ENCODE results near the gene SERPINA6. TPM values are rescaled to one million over a fixed set of nuclear protein-coding genes. Genes with fewer than 3 reads are reported as not detected.

Gene SERPINA6
- total RNA-seq, 2 donors from 2014 or later = not detected

DNA sequence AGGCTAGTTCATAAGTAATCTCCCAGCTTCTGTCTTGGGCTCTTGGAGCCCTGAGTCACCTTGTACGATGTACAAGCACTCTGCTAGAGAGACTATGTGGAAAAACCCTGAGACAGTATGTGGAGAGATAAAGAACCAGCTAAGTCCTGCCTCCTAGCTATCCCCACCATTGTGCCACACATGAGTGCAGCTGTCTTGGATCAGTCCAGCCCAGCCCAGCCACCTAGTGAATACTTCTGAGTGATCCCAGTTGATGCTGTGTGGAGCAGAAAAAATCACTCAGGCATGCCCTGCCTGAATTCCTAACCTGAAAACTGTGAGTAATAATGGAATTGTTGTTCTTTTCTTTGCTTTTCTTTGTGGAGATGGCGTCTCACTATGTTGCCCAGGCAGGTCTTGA, 5.1 kb upstream of the SERPINA6 start:
- Mint-ChIP-seq H3K27me3 (peaks cover 6 to 11% of the 10 kb centered on the region in 2 donors), H3K36me3 (no peaks in the 10 kb centered on the region), H3K9me3 (no peaks in the 10 kb centered on the region), H3K27ac (no peak overlapping the region), H3K4me1 (ENCODE audit: low read depth in 2 of 2) (no peaks in the 10 kb centered on the region), H3K4me3 (no peak overlapping the region)
- no peak for ATAC-seq
- no peak for DNase-seq (ENCODE audit: low spot score)

DNA sequence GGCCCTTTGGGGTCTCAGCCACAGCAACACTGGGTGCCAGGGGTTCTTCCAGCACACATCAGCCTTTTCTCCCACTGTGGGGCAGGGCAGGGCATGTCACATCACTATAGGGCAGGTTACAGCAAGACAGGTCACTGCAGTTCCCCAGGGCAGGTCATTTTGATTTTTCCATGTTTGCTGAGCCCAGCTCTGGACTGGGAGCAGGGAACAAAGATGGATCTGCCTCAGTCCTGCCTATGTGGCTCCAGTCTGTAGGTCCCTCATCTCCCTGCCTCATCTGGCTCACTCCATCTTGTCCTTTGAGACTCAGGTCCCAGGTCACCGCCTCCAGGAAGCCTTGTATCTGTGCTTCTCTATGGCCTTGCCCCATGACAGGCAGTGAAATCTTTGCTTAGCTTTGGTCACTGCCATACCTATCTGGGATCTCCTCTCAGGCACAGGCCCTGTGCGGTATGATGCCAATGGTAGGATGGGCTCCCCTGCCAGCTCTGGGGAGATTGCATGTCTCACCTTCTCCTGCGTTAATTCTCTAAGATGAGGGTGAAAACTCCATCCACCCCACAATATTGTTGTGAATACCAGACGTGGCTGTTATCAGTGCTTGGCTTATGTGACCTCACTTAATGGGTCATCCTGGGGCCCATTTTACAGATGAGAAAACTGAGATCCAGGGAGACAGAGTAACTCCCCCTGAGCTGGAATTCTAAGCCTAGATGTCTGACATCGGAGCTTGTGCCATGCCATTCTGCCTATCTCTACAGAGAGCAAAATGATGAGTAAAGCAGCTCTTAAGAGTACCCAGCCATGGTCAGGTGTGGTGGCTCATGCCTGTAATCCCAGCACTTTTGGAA, 1.5 kb downstream of the SERPINA6 start:
- Mint-ChIP-seq H3K27me3 (peaks cover 10 to 15% of the 10 kb centered on the region in 2 donors), H3K4me1 (ENCODE audit: low read depth in 2 of 2) (no peaks in the 10 kb centered on the region), H3K36me3 (no peaks in the 10 kb centered on the region), H3K9me3 (no peaks in the 10 kb centered on the region), H3K27ac (peak overlapping the region in 1 of 2 donors; percentile 61), H3K4me3 (no peak overlapping the region)
- peak; percentile 33 to 53 for ATAC-seq
- DNase-seq (ENCODE audit: low spot score) = no peak

DNA sequence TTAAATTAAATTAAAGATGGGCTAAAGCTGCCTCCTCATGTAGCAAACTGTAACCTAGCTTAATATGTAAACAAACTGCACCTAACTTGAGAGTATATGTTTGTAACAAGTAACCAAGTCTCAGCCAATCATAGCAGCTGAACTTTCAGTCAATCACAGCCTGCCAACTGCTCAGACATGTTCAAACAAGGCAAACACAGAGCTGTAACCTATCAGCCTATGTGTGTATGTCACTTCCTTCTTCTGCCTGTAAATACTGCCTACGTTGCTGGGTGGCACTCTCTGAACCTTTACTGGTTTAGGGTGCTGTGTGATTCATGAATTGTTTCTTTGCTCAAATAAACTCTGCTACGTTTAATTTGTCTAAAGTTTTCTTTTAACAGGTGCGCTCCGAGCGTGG, 2.9 kb downstream of the SERPINA6 start:
- DNase-seq (ENCODE audit: low spot score) (no peak), ATAC-seq (no peak)
- Mint-ChIP-seq H3K27ac (no peak overlapping the region), H3K4me3 (no peak overlapping the region), H3K9me3 (no peaks in the 10 kb centered on the region), H3K27me3 (peaks cover 10 to 15% of the 10 kb centered on the region in 2 donors), H3K36me3 (no peaks in the 10 kb centered on the region), H3K4me1 (ENCODE audit: low read depth in 2 of 2) (no peaks in the 10 kb centered on the region)

DNA sequence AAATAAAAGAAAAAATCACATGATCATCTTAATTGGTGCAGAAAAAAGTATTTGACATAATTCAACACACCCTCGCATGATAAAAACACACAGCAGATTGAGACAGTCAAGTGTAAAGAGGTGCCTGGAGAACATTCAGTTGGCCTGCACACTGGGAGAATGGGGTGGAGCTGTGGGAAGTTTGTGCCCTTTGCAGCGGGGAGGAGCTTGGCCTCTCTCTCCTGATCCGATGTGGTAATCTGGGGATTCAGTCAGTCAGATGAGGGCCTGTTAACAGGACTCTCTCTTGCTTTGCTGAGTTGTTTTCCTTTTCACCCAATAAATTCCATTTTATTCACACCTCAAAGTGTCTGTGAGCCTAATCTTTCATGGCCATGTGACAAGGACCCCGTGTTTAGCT, 5.9 kb downstream of the SERPINA6 start:
- Mint-ChIP-seq H3K36me3 (no peaks in the 10 kb centered on the region), H3K4me3 (no peak overlapping the region), H3K9me3 (no peaks in the 10 kb centered on the region), H3K27ac (no peak overlapping the region), H3K27me3 (peaks cover 15% of the 10 kb centered on the region in 2 donors), H3K4me1 (ENCODE audit: low read depth in 2 of 2) (no peaks in the 10 kb centered on the region)
- ATAC-seq = no peak
- no peak for DNase-seq (ENCODE audit: low spot score)

DNA sequence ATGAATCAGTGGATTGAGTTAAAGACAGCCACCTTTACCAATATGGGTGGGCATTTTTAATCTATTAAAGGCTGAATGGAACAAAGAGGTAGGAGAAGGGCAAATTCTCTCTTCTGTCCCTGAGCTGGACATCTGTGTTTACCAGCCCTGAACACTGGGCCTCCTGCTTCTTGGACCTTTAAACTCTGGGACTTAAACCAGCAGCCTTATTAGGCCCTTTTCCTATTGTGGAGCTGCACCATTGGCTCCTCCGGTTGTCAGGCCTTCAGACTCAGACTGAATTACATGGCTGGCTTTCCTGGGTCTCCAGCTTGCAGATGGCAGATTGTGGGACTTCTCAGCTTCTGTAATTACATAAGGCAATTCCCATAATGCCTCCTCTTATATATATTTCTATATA, 6.4 kb downstream of the SERPINA6 start:
- no peak for ATAC-seq
- H3K9me3 Mint-ChIP-seq = no peaks in the 10 kb centered on the region
- peaks cover 12% of the 10 kb centered on the region in 2 donors for H3K27me3 Mint-ChIP-seq
- no peaks in the 10 kb centered on the region for H3K36me3 Mint-ChIP-seq
- no peaks in the 10 kb centered on the region for H3K4me1 Mint-ChIP-seq (ENCODE audit: low read depth in 2 of 2)
- no peak overlapping the region for H3K27ac Mint-ChIP-seq
- no peak overlapping the region for H3K4me3 Mint-ChIP-seq
- DNase-seq (ENCODE audit: low spot score) = no peak

DNA sequence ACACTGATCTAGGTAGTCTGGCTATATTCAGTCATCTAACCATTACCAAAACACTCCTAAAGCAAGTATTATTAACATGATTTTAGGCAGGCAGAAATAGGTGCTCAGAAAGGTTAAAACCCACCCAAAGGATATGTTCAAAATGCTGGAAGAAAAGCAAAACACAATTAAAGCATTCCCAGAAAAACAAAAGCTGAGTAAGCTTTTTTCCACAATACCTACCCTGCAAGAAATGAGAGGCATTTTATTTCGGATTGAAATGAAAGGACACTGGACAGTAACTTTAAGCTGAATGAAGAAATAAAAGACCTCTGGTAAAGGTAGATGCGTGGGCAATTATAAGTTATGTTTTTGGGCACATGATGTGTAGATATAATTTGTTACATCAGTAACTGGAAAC, 8.2 kb downstream of the SERPINA6 start:
- Mint-ChIP-seq H3K36me3 (no peaks in the 10 kb centered on the region), H3K4me1 (ENCODE audit: low read depth in 2 of 2) (no peaks in the 10 kb centered on the region), H3K27me3 (peaks cover 5 to 6% of the 10 kb centered on the region in 2 donors), H3K9me3 (no peaks in the 10 kb centered on the region), H3K4me3 (no peak overlapping the region), H3K27ac (no peak overlapping the region)
- DNase-seq (ENCODE audit: low spot score) = no peak
- ATAC-seq = no peak

DNA sequence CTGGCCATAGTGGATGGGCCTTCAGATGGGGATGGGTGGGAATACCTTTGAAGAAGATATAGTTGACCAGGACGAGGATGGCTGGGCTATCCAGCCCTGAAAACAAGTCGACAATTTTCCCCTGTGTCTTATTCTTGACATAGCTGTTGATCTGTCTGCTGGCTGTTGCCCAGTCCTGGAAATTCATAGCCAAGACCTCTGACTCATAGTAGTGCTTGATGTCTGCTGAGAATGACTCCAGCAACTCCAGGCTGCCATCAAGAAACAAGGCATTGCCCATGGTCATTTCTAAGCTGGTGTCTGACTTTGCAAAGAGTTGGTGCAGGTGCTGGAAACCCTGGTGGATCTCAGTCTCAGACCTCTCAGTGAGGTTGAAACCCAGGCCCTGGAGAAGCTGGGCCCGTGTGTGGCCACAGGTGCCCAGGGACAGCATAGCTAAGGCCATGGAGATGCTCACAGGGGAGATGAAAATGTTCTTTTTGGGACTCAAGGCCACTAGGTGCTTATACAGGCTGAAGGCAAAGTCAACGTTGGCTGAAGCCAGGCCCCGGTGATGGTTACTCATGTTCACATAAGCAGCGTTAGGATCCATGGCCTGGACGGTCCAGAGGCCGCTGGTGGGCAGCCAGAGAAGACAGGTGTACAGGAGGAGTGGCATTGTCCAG, 9.0 kb downstream of the SERPINA6 start:
- ATAC-seq = peak in 1 of 2 donors; percentile 12
- Mint-ChIP-seq H3K4me3 (no peak overlapping the region), H3K27ac (no peak overlapping the region), H3K4me1 (ENCODE audit: low read depth in 2 of 2) (no peaks in the 10 kb centered on the region), H3K27me3 (peaks cover 3 to 5% of the 10 kb centered on the region in 2 donors), H3K36me3 (no peaks in the 10 kb centered on the region), H3K9me3 (no peaks in the 10 kb centered on the region)
- no peak for DNase-seq (ENCODE audit: low spot score)

DNA sequence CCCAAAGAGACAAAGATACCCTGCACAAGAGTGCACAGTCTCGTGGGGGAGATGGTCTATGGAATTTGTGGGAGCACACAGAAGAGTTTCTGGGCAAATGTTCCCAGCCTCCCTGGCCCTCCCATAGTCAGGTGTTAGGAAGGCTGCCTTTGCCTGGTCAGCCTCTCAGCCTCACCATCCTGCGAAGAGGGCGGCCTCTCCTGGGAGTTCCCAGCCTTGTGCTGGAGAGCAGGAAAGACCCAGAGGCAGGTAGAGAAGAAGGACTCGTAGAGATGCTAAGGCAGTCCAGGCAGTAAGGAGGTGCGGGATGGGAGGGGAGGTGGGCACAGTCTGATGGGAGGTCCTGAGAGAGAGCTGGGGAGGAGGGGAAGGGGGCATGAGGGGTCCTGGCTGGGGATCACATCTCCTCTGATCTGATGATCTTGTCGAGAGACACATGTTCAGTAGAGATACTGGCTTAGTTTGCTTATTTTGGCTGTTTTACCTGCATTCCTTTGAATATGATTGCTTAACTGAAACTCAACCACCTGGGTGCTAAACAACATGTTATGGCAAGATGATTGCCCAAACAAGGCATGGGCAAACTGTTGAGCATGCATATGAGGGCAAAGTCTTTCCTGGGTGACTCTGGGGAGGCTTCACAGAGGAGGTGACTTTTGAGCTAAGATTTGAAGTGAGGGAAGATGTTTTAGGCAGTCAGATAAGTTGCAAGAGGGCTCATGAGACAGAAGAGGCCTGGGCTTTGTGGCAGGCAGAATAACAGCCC, 10.5 kb downstream of the SERPINA6 start:
- DNase-seq (ENCODE audit: low spot score) (no peak), ATAC-seq (no peak)
- H3K4me3 Mint-ChIP-seq = no peak overlapping the region
- peaks cover 0 to 3% of the 10 kb centered on the region in 2 donors for H3K4me1 Mint-ChIP-seq (ENCODE audit: low read depth in 2 of 2)
- H3K27ac Mint-ChIP-seq = no peak overlapping the region
- H3K36me3 Mint-ChIP-seq = peaks cover 7% of the 10 kb centered on the region
- peaks cover 6 to 18% of the 10 kb centered on the region in 2 donors for H3K27me3 Mint-ChIP-seq
- H3K9me3 Mint-ChIP-seq = peaks cover 4% of the 10 kb centered on the region

DNA sequence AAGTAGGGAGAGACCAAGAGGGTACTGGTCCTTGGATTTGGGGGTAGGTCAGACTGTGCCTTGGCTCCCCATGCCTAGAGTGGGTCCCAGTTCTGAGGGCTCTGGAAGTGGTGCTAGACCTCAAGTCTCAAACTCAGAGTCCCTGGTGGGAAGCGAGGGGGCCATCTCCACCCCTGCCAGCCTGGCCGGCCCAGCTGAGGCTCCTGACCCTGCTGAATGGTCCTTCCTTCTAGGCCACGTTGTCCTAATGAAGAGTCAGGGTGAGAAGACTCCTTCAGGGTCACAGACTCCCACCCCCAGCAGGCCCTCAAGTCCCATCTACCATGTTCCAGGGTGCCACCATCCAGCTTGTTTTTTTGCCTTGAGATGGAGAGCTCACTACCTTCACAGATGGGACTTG, 12.9 kb downstream of the SERPINA6 start:
- Mint-ChIP-seq H3K27ac (no peak overlapping the region), H3K4me1 (ENCODE audit: low read depth in 2 of 2) (peaks cover 4 to 6% of the 10 kb centered on the region in 2 donors), H3K4me3 (no peak overlapping the region), H3K36me3 (peaks cover 14% of the 10 kb centered on the region), H3K9me3 (peaks cover 7% of the 10 kb centered on the region), H3K27me3 (peaks cover 6 to 18% of the 10 kb centered on the region in 2 donors)
- DNase-seq (ENCODE audit: low spot score) = no peak
- ATAC-seq = no peak

DNA sequence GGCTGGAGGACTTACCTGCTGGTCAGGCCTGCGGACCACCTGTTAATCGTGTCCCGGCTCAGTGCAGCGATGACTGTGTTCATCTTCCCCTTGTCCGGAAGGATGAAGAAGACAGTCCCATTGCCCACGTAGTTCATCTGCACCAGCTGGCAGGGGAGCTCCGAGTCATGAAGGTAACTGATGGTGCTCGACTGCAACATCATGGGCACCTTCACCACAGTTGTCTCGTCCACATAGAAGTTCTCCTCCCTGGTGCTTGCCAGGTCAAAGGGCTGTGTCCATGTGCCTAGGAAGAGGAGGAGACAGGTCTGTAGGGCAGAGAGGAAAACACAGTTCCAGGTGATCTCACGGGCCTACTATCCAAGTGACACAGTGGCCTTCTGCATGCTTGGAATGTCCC, 13.4 kb downstream of the SERPINA6 start:
- H3K4me1 Mint-ChIP-seq (ENCODE audit: low read depth in 2 of 2) = peaks cover 5 to 8% of the 10 kb centered on the region in 2 donors
- H3K36me3 Mint-ChIP-seq = peaks cover 14% of the 10 kb centered on the region
- H3K27ac Mint-ChIP-seq = no peak overlapping the region
- ATAC-seq = no peak
- H3K27me3 Mint-ChIP-seq = peaks cover 6 to 18% of the 10 kb centered on the region in 2 donors
- H3K4me3 Mint-ChIP-seq = no peak overlapping the region
- DNase-seq (ENCODE audit: low spot score) = no peak
- H3K9me3 Mint-ChIP-seq = peaks cover 7% of the 10 kb centered on the region

DNA sequence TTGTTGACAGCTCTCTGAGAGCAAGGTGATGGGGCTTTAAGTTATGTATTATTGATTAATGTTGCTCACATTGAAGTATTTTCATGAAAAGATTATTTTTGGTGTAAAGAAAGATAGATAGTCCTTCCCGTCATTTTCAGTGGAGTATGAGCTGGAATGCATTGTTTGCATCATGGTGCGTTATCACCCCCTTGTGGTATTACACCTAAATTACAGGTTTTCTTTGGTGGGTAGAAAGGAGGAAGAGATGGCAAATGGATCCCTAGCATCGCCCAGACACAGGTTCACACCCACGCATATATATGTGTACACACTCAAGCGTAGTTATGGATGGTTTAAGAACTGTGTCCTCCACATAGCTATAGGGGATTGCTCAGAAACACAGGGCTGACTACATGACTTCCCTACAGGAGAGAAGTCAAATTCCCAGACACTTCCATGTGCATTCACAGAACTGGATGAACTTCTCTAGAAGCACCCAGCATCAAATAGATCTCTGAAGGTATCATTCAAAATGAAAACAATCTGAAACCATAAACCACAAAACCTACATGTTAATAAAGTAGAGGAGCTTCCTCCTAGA, 15.6 kb downstream of the SERPINA6 start:
- peaks cover 6 to 13% of the 10 kb centered on the region in 2 donors for H3K27me3 Mint-ChIP-seq
- H3K9me3 Mint-ChIP-seq = peaks cover 7% of the 10 kb centered on the region
- ATAC-seq (no peak), DNase-seq (ENCODE audit: low spot score) (no peak)
- no peak overlapping the region for H3K27ac Mint-ChIP-seq
- peaks cover 14% of the 10 kb centered on the region for H3K36me3 Mint-ChIP-seq
- no peak overlapping the region for H3K4me3 Mint-ChIP-seq
- H3K4me1 Mint-ChIP-seq (ENCODE audit: low read depth in 2 of 2) = peaks cover 5 to 8% of the 10 kb centered on the region in 2 donors

DNA sequence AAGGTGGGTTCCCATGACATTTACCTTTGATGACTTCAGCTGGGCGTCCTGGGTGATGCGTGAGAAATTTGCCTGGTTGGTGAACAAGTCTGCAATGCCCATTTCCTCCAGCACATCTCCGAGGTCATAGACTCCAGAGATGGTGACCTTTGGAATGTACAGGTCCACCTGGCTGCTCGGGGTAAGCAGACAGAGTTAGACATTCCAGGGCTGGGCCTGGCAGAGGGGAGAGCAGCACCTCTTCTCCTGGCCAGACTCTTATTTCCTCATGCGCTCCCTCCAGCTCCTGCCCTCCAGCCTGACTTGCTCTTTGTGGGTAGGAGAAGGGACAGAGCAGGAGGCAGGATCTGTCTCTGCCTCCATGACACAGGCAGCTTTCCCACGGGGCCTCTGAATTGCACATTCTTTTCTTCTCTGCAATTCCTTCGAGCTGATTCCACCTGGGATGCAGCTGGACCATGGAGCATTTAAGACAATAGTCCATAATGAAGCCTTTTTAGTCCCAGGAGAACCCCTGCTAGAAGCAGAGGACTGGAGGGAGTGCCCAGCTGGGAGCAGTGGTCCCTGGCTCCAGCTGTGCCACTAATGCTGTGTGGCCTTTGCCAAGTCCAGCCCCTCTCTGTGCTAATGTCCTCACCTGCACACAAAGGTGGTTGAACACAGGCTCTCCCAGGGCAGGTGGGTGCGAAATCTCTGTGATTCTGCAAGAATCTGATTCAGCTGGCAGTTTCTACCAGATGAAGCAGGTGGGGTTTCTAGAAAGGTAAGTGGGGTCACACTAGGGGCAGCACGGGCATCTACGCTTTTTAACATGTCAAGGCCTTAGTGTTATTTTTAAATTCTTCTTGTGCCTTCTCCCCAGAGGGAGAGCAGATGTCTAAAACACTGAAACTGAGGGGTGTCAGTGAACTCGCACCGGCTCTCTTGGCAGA, 16.8 kb downstream of the SERPINA6 start:
- Mint-ChIP-seq H3K9me3 (peaks cover 7% of the 10 kb centered on the region), H3K27ac (no peak overlapping the region), H3K4me3 (no peak overlapping the region), H3K4me1 (ENCODE audit: low read depth in 2 of 2) (peaks cover 5 to 8% of the 10 kb centered on the region in 2 donors), H3K36me3 (peaks cover 14% of the 10 kb centered on the region), H3K27me3 (peaks cover 6 to 13% of the 10 kb centered on the region in 2 donors)
- ATAC-seq (no peak), DNase-seq (ENCODE audit: low spot score) (no peak)

DNA sequence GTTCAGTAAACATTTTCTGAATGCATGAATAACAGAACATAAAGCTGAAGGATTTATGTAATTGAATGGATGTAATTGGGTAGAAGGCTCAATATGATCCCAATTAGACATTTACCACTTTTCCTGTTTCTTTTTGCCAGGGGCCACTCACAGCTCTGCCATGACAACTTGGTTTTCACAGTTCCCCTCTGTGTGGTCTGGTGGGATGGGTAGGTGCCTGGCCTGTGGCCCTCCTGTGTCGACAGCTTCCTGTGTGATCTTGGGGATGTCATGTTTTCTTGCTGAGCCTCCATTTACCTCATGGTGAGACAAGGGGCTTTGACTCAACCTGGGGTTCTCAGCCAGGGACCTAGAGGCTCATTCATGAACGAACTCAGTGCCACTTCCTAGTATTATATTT, 17.5 kb downstream of the SERPINA6 start:
- peak; percentile 50 to 62 for ATAC-seq
- peaks cover 5 to 8% of the 10 kb centered on the region in 2 donors for H3K4me1 Mint-ChIP-seq (ENCODE audit: low read depth in 2 of 2)
- H3K9me3 Mint-ChIP-seq = peaks cover 7% of the 10 kb centered on the region
- no peak overlapping the region for H3K27ac Mint-ChIP-seq
- DNase-seq (ENCODE audit: low spot score) = no peak
- H3K27me3 Mint-ChIP-seq = peaks cover 6 to 13% of the 10 kb centered on the region in 2 donors
- H3K4me3 Mint-ChIP-seq = no peak overlapping the region
- peaks cover 14% of the 10 kb centered on the region for H3K36me3 Mint-ChIP-seq
